IMR-90 (cell line): ENCODE data around the gene RNH1. TPM values are rescaled to one million over a fixed set of nuclear protein-coding genes. Genes with fewer than 3 reads are reported as not detected.

Source experiments
- ATAC-seq: fragments of 200-7000 bp; cut with Tn5 transposase; 2 replicates; pipeline ENCODE4 v1.9.1; 2020; ENCODE audit warnings: low read depth, mild to moderate bottlenecking, moderate library complexity
- BruUV-seq: library from RNA; stranded (reverse); fragments of 400-500 nt; replicated peaks from 2 replicates; lab custom pipeline; 2021; lab: Mats Ljungman, UMichigan
- CTCF ChIA-PET: fragments of 300-600 bp; formaldehyde crosslinking; extraction: SDS; loops from one replicate; lab custom pipeline; 2021; ENCODE audit warnings: antibody characterized with exemption; lab: Yijun Ruan, JAX
- POLR2A ChIA-PET: fragments of 300-600 bp; sonication (Branson Sonifier 250); formaldehyde crosslinking; loops from one replicate; lab custom pipeline; 2022; ENCODE audit warnings: antibody characterized with exemption; ENCODE audit not compliant: unreplicated experiment; lab: Charles Lee
- DNase-seq: peaks from one replicate; pipeline ENCODE4 v3.0.0; 2013
- H2AFZ ChIP-seq: replicated peaks from 2 replicates; pipeline ENCODE3; 2013; ENCODE audit warnings: low read length, mild to moderate bottlenecking; ENCODE audit not compliant: poor library complexity
- H2AK5ac ChIP-seq: 2 replicates; pipeline ENCODE4 v1.6.1; 2013; ENCODE audit warnings: low read depth, low read length, inconsistent platforms
- H2AK9ac ChIP-seq: replicated peaks from 2 replicates; pipeline ENCODE3; 2013; ENCODE audit warnings: mild to moderate bottlenecking, low read depth, low read length, moderate library complexity; ENCODE audit not compliant: poor library complexity
- H2BK120ac ChIP-seq: 2 replicates; pipeline ENCODE4 v1.6.1; 2013; ENCODE audit warnings: low read depth, low read length, inconsistent platforms
- H2BK15ac ChIP-seq: 3 replicates; pipeline ENCODE4 v1.6.1; 2013; ENCODE audit warnings: low read depth, low read length, inconsistent platforms
- H2BK20ac ChIP-seq: 2 replicates; pipeline ENCODE4 v1.6.1; 2013; ENCODE audit warnings: low read depth, mild to moderate bottlenecking, inconsistent platforms, low read length, moderate library complexity
- H2BK5ac ChIP-seq: 2 replicates; pipeline ENCODE4 v1.6.1; 2013; ENCODE audit warnings: mild to moderate bottlenecking, low read depth, low read length, inconsistent platforms; ENCODE audit not compliant: poor library complexity, severe bottlenecking
- H3K14ac ChIP-seq: replicated peaks from 2 replicates; pipeline ENCODE4 v1.6.1; 2013; ENCODE audit warnings: low read depth, low read length, inconsistent platforms
- H3K18ac ChIP-seq: 2 replicates; pipeline ENCODE4 v1.6.1; 2013; ENCODE audit warnings: low read depth, low read length, control low read depth
- H3K23ac ChIP-seq: 2 replicates; pipeline ENCODE4 v1.6.1; 2013; ENCODE audit warnings: low read depth, low read length, inconsistent platforms
- H3K27ac ChIP-seq: 2 replicates; pipeline ENCODE4 v1.5.1; 2013; ENCODE audit warnings: mild to moderate bottlenecking, control low read depth, low read length; ENCODE audit not compliant: insufficient read depth
- H3K27me3 ChIP-seq: 2 replicates; pipeline ENCODE4 v1.6.1; 2013; ENCODE audit warnings: low read length; ENCODE audit not compliant: control insufficient read depth, insufficient read depth
- H3K36me3 ChIP-seq: 2 replicates; pipeline ENCODE4 v1.6.1; 2013; ENCODE audit warnings: low read length, mixed read lengths; ENCODE audit not compliant: control insufficient read depth, insufficient read depth
- H3K4ac ChIP-seq: 2 replicates; pipeline ENCODE4 v1.6.1; 2013; ENCODE audit warnings: low read depth, low read length, inconsistent platforms
- H3K4me1 ChIP-seq: 2 replicates; pipeline ENCODE4 v1.6.1; 2013; ENCODE audit warnings: low read length, mixed read lengths; ENCODE audit not compliant: control insufficient read depth, insufficient read depth
- H3K4me2 ChIP-seq: 2 replicates; pipeline ENCODE4 v1.6.1; 2013; ENCODE audit warnings: low read depth, mild to moderate bottlenecking, control low read depth, low read length, moderate library complexity
- H3K4me3 ChIP-seq: 2 replicates; pipeline ENCODE4 v1.5.1; 2013; ENCODE audit warnings: low read depth, mild to moderate bottlenecking, control low read depth, low read length, moderate library complexity; ENCODE audit not compliant: insufficient read depth
- H3K56ac ChIP-seq: 2 replicates; pipeline ENCODE4 v1.6.1; 2013; ENCODE audit warnings: low read length, inconsistent platforms; ENCODE audit not compliant: insufficient read depth; ENCODE audit errors: extremely low read depth
- H3K79me1 ChIP-seq, 2 experiments: 2 replicates each; pipeline ENCODE4 v1.6.1; 2013; ENCODE audit warnings: low read length in 2 of 2, inconsistent platforms in 1 of 2, low read depth in 1 of 2
- H3K9ac ChIP-seq: 2 replicates; pipeline ENCODE4 v1.6.1; 2013; ENCODE audit warnings: low read depth, low read length, control low read depth
- H3K9me1 ChIP-seq: 2 replicates; pipeline ENCODE4 v1.6.1; 2013; ENCODE audit warnings: low read length, inconsistent platforms; ENCODE audit not compliant: insufficient read depth
- H3K9me3 ChIP-seq: 2 replicates; pipeline ENCODE4 v1.6.1; 2013; ENCODE audit warnings: low read length; ENCODE audit not compliant: control insufficient read depth, insufficient read depth
- H4K20me1 ChIP-seq: 2 replicates; pipeline ENCODE4 v1.6.1; 2013; ENCODE audit warnings: low read length, inconsistent platforms; ENCODE audit not compliant: insufficient read depth
- H4K5ac ChIP-seq: 2 replicates; pipeline ENCODE4 v1.6.1; 2013; ENCODE audit warnings: mild to moderate bottlenecking, low read depth, low read length, control low read depth
- H4K8ac ChIP-seq, 2 experiments: 2 replicates each; pipeline ENCODE4 v1.6.1; 2013; ENCODE audit warnings: low read depth in 2 of 2, low read length in 2 of 2, control low read depth in 1 of 2, inconsistent platforms in 1 of 2
- H4K91ac ChIP-seq: 2 replicates; pipeline ENCODE4 v1.6.1; 2013; ENCODE audit warnings: low read depth, low read length, inconsistent platforms; ENCODE audit not compliant: insufficient read depth
- BHLHE40 ChIP-seq: fragments of 150-350 bp; IDR thresholded peaks from 2 replicates; pipeline ENCODE4 v1.6.1; 2016; ENCODE audit warnings: mild to moderate bottlenecking, low read depth, low read length
- MAFK ChIP-seq: IDR thresholded peaks from 2 replicates; pipeline ENCODE4 v1.6.1; 2012; ENCODE audit warnings: low read depth, low read length, improper control_type of control experiment
- POLR2A ChIP-seq: IDR thresholded peaks from 2 replicates; pipeline ENCODE4 v1.6.1; 2012; ENCODE audit warnings: mild to moderate bottlenecking, low read depth, low read length
- WGBS, 2 experiments: methylation state at CpG; one replicate each; pipeline versions ENCODE4 v1.1.5 to v1.1.7; 2013; ENCODE audit warnings: missing lambda C conversion rate in 2 of 2; ENCODE audit not compliant: insufficient read length in 1 of 2; ENCODE audit errors: extremely low coverage in 2 of 2; 5-methylcytosine and 5-hydroxymethylcytosine counted together
- dilution Hi-C: fragments of 300-500 bp; cut with HindIII; formaldehyde crosslinking; loops from one replicate; pipeline ENCODE4 v1.14.3; 2018; ENCODE audit warnings: low sequenced_read_pairs; ENCODE audit not compliant: unreplicated experiment
- in situ Hi-C: fragments of 300-500 bp; cut with MboI; formaldehyde crosslinking; loops from 3 replicates; pipeline ENCODE4 v1.14.3; 2019; ENCODE audit warnings: low sequenced_read_pairs, inconsistent platforms, mixed read lengths
- intact Hi-C: fragments of 100-400 bp; cut with micrococcal nuclease; formaldehyde crosslinking; loops from 2 replicates; pipeline ENCODE4 v1.10.0; 2022
- polyA plus RNA-seq, 3 experiments: library from polyadenylated mRNA; depleted of rRNA; stranded (reverse); fragments of >200 nt; gene quantifications; 2 replicates each; pipeline ENCODE4 v1.2.3, GENCODE V29; 2012; ENCODE audit warnings: low replicate concordance in 1 of 3
- total RNA-seq: library from RNA; depleted of rRNA; stranded (reverse); fragments of >200 nt; gene quantifications from 2 replicates; pipeline ENCODE4 v1.2.3, GENCODE V29; 2012
- TF ChIP-seq, protein P1 (sequence below): conservative IDR thresholded peaks from 2 replicates; pipeline ENCODE4 v1.5.1; 2012; ENCODE audit warnings: mild to moderate bottlenecking, low read depth, low read length, improper control_type of control experiment

Gene RNH1
- total and polyA plus RNA-seq, 2 of the 4 experiments (the other 2 are of a cell fraction): 138 to 247 TPM

DNA sequence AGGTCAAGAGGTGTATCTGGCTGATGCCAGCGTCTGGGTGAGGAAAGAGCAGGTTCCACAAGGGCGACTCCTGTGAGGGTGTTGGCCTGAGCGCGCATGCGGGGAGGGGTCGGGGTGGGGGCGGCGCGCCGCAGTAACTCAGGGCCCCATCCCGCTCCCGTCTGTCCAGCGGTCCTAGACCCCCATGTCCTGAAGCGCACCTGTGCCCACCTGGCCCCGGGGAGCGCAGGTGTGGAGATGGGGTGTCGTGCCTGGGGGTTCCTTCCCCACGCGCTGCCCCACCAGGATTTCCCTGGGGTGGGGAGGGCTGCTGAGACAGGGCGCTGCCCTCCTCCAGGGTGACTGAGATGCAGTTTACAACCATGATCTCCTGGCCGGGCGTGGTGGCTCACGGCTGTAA lies 20.9 kb downstream of the RNH1 start:
- in situ Hi-C loops (no loop called here), intact Hi-C loops (no loop called here), dilution Hi-C loops (no loop called here)
- H3K27me3 ChIP-seq: no peaks in the 10 kb centered on the region
- no peak overlapping the region for H3K4ac ChIP-seq
- peaks cover 12 to 27% of the 10 kb centered on the region in 2 experiments; a peak in 3 of 4 replicates for H3K79me1 ChIP-seq
- H3K4me3 ChIP-seq: no peak overlapping the region
- H3K23ac ChIP-seq: no peak overlapping the region
- H3K27ac ChIP-seq: no peak overlapping the region
- H2BK15ac ChIP-seq: no peak overlapping the region
- H4K91ac ChIP-seq: no peak overlapping the region
- POLR2A ChIA-PET: no interaction called here
- ATAC-seq: no peak
- no peak overlapping the region for H3K14ac ChIP-seq
- H4K5ac ChIP-seq: no peak overlapping the region
- H3K36me3 ChIP-seq: peaks cover 18% of the 10 kb centered on the region
- H2BK120ac ChIP-seq: no peak overlapping the region
- H3K4me2 ChIP-seq: no peak overlapping the region
- no peak overlapping the region for H3K56ac ChIP-seq
- no peak overlapping the region for H4K8ac ChIP-seq
- H4K20me1 ChIP-seq: peaks cover 4% of the 10 kb centered on the region; the same call in 1 of the 2 replicates
- H3K9me3 ChIP-seq: no peaks in the 10 kb centered on the region
- CTCF ChIA-PET: no interaction called here
- H3K9me1 ChIP-seq: no peaks in the 10 kb centered on the region
- H2BK5ac ChIP-seq: no peak overlapping the region
- no peaks in the 10 kb centered on the region for H3K4me1 ChIP-seq
- BruUV-seq: no TSS peak
- no peak overlapping the region for H2AK5ac ChIP-seq
- DNase-seq: no peak
- 85% methylated on average over 4 of the region's 23 CpGs; no CpG with 5 or more reads in 1 of the 2 experiments for WGBS, 2 experiments
- H2AFZ ChIP-seq: no peak overlapping the region
- no peak for TF ChIP-seq MAFK
- TF ChIP-seq POLR2A: no peak
- TF ChIP-seq, protein P1, sequence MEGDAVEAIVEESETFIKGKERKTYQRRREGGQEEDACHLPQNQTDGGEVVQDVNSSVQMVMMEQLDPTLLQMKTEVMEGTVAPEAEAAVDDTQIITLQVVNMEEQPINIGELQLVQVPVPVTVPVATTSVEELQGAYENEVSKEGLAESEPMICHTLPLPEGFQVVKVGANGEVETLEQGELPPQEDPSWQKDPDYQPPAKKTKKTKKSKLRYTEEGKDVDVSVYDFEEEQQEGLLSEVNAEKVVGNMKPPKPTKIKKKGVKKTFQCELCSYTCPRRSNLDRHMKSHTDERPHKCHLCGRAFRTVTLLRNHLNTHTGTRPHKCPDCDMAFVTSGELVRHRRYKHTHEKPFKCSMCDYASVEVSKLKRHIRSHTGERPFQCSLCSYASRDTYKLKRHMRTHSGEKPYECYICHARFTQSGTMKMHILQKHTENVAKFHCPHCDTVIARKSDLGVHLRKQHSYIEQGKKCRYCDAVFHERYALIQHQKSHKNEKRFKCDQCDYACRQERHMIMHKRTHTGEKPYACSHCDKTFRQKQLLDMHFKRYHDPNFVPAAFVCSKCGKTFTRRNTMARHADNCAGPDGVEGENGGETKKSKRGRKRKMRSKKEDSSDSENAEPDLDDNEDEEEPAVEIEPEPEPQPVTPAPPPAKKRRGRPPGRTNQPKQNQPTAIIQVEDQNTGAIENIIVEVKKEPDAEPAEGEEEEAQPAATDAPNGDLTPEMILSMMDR: no peak
- TF ChIP-seq BHLHE40: no peak
- H2BK20ac ChIP-seq: no peak overlapping the region
- H2AK9ac ChIP-seq: no peak overlapping the region
- H3K9ac ChIP-seq: no peak overlapping the region
- no peak overlapping the region for H3K18ac ChIP-seq
